Hematopoietic multipotent progenitor cell (in vitro differentiated cells): ENCODE measurements around the gene NUP54. TPM values are rescaled to one million over a fixed set of nuclear protein-coding genes. Genes with fewer than 3 reads are reported as not detected.
A peak's percentile ranks its signal among the peaks of the same experiment; 100 is the strongest.

Source experiments
- DNase-seq, 3 donors: peaks; one replicate each; pipeline ENCODE4 v3.0.0-alpha.2; 2011 to 2015; ENCODE audit warnings: low read depth in 2 of 3, low spot score in 2 of 3
- total RNA-seq: library from RNA; depleted of rRNA; stranded (reverse); fragments of >200 nt; gene quantifications from one replicate; pipeline ENCODE4 v1.2.3, GENCODE V29; 2012

Gene NUP54
- 36.4 TPM for total RNA-seq

- peak; percentile 83 to 98 (median 96) for DNase-seq
Measured at GRCh38 chr4:76148142-76148865, at the start of gene NUP54. Gene NUP54, minus strand, starts transcription at chr4:76148397. Its CDS starts 23 bp downstream, at chr4:76148374.

DNA sequence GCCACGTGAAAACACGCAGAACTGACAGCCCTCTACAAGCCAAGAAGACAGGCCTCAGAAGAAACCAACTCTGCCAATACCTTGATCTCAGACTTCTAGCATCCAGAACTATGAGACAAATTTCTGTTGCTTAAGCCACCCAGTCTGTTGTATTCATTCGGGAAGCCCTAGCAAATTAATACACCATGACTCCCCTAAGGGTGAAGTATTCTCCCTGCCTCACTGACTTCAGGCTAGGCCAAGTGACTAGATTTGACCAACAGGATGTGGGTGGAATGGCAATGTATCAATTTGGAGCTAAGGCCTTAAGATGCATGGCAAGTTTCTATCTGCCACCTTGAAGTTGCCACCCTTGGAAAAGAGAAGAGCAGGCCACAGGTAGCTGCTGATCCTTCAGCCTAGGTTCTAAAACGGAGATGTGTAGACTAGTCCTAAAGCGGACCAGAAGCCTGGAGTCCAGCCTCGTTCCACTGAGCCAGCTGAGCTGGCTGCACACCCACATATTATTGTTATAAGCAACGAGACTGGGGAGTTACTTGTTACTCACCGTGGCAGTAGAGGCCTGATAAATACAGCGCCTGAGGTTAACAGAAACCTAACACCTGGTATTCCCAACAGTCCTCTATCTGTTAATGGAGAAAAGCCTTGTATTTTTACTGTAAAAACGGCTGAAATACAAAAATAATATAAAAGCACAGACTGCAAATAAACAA lies 49.0 kb upstream of the NUP54 start:
- no peak for DNase-seq

DNA sequence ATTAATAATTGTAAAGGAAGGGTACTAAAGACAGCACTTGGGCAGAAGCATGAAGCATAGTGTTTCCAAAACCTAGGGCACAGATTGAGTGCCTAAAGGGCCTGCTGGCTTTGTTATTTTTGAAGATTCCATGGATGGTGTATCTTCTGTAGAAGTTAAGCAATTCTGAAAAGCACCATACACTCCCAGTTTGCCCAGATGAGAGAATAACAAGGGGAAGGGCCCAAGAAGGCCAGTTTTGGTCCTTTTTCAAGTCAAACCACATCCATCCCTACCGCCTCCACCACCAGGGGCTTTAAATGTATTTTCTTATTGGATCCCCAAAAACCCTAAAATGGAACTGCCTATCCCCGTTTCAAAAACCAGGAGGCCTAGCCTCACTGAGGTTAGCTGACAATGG lies 48.2 kb upstream of the NUP54 start:
- DNase-seq = no peak

DNA sequence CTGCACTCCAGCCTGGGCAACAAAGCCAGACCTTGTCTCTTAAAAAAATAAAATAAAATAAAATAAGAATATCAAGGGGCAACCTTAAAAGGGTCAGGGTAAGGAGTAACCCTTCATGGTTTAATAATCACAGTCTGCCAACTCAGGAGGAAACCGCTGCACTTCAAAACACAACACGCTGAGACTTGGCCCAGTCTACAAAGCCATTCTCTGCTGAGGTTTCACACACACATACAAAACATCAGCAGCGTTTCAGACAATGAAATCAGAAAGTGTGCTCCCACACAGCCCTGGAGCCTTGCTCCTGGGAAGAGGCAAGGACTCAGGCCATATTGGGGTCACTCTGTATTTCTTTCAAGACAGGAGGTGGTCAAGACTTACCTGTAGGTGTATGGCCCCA lies 47.1 kb upstream of the NUP54 start:
- DNase-seq = no peak

DNA sequence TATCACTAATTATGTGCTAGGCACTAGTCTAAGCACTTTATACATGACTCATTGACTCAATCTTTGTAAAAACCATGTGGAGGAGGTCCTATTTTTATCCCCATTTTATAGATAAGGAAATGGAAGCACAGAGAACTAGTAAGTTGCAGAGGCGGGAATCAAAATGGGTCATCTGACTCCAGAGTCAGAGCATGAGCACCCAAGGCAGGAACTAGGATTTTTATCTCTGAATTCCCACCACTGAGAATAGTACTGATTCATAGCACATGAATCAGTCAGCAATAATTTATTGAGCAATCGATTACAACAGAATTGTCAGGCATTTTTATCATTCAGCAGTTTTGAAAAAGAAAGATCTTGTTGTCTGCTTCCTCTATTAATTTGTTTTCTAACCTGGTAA lies 46.1 kb upstream of the NUP54 start:
- DNase-seq = no peak

- DNase-seq = no peak
Measured at GRCh38 chr4:76192236-76192635, 44.0 kb upstream of the NUP54 start.

DNA sequence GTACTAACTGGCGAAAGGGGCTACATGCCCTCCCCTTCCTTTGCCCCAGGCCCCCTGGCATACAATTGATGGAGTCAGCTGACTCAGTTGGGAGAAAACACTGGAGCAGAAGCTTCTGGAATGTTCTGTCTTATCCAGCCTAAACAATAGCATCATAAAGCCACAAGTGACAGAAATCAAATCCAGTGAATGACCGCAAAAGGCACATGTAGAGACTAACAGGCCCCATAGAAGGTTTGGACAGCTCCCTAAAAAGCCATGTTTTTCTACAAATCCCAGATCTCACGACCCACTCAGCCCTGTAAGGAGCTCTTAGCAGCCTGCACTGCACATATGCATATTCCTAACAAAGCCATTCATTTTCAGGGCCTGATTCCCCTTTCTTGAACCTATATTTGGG lies 40.4 kb upstream of the NUP54 start:
- DNase-seq = no peak

DNA sequence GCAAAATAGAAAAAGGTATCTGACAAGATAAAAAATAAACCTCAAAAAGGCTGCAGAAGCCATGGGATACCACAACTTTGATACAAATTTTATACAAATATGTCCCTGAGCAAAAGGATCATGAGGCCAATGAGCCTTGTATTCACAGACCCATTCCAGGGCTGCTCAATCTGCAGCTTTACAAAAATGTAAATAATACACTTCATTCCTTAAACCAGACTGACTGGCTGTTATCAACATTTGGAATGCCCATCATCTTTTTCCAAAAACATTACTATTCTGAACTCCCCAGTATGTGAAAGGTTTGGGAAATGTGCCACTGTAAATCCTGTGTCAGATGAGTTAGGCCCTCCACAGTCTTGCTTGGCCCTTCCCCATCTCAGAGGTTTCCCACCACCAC lies 40.0 kb upstream of the NUP54 start:
- DNase-seq = no peak

DNA sequence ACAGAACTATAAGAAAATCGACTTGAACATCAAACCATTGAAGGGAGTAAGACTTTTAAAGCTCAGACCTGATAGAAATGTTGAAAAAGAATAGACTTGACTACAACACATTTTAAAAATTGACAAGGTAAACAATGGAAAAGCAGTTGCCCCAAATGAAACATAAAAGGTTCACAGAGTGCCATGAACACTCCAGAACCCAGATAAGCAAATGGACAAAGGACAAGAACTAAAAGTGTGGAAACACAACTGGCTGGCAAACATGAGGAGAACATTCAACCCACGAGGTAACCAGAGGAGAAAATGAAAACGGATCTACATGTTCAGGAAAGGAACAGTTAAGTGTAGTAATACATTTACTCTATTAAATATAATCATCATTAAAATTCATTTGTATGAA lies 39.0 kb upstream of the NUP54 start:
- no peak for DNase-seq

DNA sequence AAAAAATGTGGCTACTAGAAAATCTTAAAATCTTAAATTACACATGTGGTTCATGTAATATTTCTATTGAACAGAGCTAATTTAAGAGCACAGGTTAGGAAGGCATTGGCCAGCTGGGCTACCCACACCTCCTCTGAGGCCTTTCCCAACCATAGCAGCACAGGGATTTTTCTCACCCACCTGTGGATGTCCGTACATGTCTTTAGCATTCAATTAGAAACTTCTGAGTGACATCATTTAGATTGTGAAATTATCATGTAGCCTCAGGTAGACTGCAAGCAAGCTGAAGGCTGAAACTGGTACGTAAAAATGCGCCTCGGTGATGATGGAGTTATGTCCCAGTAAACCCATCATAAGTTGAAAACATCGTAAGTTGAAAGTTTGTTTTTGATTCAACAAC lies 34.3 kb upstream of the NUP54 start:
- DNase-seq = no peak

GRCh38 chr4:76179398-76180318 lies 31.5 kb upstream of the NUP54 start:
- peak; percentile 77 to 90 (median 84) for DNase-seq

DNA sequence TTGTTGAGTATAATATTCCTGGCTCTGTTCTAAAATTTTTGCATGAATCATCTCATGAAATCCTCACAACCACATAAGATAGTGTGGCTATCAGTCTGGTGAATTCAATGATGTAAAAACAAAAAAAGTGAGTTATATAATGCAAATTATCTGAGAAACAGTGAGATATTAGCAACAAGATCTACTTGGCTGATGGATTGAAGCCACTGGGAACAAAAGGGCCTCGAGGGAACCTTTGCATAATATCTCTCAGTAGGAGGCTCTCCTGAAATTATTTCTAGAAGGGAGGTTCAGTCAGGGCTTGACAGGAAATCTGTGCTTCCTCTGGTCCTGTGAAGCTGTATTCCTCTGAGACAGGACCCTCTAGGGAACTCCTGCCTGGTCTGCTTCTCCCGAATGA lies 30.1 kb upstream of the NUP54 start:
- DNase-seq = no peak

DNA sequence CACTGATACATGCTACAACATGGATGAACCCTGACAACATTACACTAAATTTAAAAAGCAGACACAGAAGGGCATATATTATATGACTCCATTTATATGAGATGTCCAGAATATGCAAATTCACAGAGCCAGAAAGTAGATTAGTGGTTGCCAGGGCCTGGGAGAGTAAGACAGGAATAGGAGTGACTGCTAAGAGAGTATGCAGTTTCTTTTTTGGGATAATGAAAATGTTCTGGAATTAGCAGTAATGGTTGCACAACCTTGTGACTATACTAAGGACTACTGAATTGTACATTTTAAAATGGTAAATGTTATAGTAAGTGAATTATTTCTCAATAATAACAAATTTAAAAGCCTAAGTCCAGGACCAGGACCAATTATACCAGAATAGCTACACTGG lies 29.5 kb upstream of the NUP54 start:
- no peak for DNase-seq

- no peak for DNase-seq
Measured at GRCh38 chr4:76175336-76175735, 27.1 kb upstream of the NUP54 start.

- DNase-seq = no peak
Measured at GRCh38 chr4:76174216-76174615, 26.0 kb upstream of the NUP54 start.

- no peak for DNase-seq
Measured at GRCh38 chr4:76168688-76169087, 20.5 kb upstream of the NUP54 start.

DNA sequence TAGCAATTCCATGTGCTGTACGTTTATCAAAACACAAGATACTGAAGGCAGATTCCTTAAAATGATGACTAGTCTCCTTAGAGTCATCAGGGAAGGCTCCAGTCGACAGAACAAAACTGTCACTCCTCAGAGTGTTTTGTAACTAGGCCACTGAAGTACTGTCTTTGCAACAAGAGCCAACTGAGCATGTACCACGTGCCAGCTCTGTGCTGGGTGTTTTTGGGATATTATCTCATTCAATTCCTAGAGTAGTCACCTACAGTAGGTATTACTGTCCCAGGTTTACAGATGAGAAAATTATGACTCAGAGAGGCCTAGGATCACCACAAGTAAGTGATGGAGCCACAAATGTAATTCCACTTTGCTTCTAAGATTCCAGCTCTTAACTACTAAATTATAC lies 18.3 kb upstream of the NUP54 start:
- no peak for DNase-seq

- DNase-seq = no peak
Measured at GRCh38 chr4:76160355-76160754, 12.2 kb upstream of the NUP54 start.

- DNase-seq = no peak
Measured at GRCh38 chr4:76156635-76157034, 8.4 kb upstream of the NUP54 start.

GRCh38 chr4:76155979-76156378 lies 7.8 kb upstream of the NUP54 start:
- DNase-seq = no peak

- DNase-seq = no peak
Measured at GRCh38 chr4:76153356-76153755, 5.2 kb upstream of the NUP54 start.
